BE2C (cell line): ENCODE results near the gene CHCHD3.

Experiments used
- DNase-seq: peaks from one replicate; pipeline ENCODE4 v3.0.0-alpha.2; 2020
- H3K27me3 ChIP-seq: fragments of 250-450 bp; sonication (Bioruptor Pico); 2 replicates; pipeline ENCODE4 v1.5.1; 2020; ENCODE audit warnings: mild to moderate bottlenecking
- H3K36me3 ChIP-seq: fragments of 250-450 bp; sonication (Bioruptor Pico); 2 replicates; pipeline ENCODE4 v1.5.1; 2020; ENCODE audit warnings: mild to moderate bottlenecking
- H3K4me1 ChIP-seq: fragments of 250-450 bp; sonication (Bioruptor Pico); 2 replicates; pipeline ENCODE4 v1.5.1; 2020
- H3K4me3 ChIP-seq: 2 replicates; pipeline ENCODE4 v1.5.1; 2011; ENCODE audit warnings: low read depth, low read length
- H3K9me3 ChIP-seq: fragments of 250-450 bp; sonication (Bioruptor Pico); 2 replicates; pipeline ENCODE4 v1.5.1; 2020
- TF ChIP-seq, protein P1 (sequence below): IDR thresholded peaks from 2 replicates; pipeline ENCODE4 v1.5.1; 2012; ENCODE audit warnings: mild to moderate bottlenecking, low read depth, low read length

CHCHD3 gene

DNA sequence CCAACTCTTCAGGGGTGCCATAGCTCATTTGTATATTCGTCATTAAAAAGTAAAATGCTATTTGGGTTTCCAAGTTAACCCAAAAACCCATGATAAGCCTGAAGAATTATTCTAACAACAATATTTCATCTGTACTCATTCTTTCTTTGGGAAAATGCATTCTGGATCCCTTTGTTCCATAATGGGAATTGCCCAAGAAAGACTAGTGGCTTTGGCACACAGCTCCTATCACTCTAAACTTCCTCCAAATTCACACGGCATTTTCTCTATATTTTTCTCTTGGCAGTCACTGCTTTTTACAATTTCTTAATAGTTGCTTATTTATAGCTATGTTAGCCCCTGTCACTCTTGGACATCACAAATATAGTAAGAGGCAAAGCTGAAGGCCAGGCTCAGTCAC is 29.1 kb downstream of the CHCHD3 start:
- Histone ChIP-seq H3K4me3 (no peak overlapping the region), H3K27me3 (no peaks in the 10 kb centered on the region), H3K4me1 (peaks cover 46% of the 10 kb centered on the region), H3K36me3 (peaks cover 15% of the 10 kb centered on the region), H3K9me3 (no peaks in the 10 kb centered on the region)
- TF ChIP-seq, protein P1, sequence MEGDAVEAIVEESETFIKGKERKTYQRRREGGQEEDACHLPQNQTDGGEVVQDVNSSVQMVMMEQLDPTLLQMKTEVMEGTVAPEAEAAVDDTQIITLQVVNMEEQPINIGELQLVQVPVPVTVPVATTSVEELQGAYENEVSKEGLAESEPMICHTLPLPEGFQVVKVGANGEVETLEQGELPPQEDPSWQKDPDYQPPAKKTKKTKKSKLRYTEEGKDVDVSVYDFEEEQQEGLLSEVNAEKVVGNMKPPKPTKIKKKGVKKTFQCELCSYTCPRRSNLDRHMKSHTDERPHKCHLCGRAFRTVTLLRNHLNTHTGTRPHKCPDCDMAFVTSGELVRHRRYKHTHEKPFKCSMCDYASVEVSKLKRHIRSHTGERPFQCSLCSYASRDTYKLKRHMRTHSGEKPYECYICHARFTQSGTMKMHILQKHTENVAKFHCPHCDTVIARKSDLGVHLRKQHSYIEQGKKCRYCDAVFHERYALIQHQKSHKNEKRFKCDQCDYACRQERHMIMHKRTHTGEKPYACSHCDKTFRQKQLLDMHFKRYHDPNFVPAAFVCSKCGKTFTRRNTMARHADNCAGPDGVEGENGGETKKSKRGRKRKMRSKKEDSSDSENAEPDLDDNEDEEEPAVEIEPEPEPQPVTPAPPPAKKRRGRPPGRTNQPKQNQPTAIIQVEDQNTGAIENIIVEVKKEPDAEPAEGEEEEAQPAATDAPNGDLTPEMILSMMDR, result no peak
- no peak for DNase-seq

DNA sequence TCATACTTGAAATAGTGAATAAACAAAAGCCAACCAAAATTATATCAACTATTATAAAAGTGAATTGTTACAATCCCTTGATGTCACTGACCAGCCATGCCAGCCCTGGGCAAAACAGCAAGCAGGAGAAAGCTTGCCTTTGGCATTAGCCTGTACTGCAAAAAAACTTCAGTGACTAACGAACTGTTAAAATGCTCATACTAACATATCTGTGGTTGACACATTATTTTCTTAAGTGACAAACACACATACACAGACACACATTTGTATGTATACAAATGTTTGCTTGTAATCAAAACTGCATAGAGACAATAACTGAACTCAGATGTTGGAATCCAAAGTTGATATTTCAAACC is 29.5 kb downstream of the CHCHD3 start:
- no peak for DNase-seq
- peaks cover 18% of the 10 kb centered on the region for H3K36me3 ChIP-seq
- H3K27me3 ChIP-seq, result no peaks in the 10 kb centered on the region
- H3K4me3 ChIP-seq, result no peak overlapping the region
- peaks cover 46% of the 10 kb centered on the region for H3K4me1 ChIP-seq
- TF ChIP-seq, protein P1, result no peak
- no peaks in the 10 kb centered on the region for H3K9me3 ChIP-seq

DNA sequence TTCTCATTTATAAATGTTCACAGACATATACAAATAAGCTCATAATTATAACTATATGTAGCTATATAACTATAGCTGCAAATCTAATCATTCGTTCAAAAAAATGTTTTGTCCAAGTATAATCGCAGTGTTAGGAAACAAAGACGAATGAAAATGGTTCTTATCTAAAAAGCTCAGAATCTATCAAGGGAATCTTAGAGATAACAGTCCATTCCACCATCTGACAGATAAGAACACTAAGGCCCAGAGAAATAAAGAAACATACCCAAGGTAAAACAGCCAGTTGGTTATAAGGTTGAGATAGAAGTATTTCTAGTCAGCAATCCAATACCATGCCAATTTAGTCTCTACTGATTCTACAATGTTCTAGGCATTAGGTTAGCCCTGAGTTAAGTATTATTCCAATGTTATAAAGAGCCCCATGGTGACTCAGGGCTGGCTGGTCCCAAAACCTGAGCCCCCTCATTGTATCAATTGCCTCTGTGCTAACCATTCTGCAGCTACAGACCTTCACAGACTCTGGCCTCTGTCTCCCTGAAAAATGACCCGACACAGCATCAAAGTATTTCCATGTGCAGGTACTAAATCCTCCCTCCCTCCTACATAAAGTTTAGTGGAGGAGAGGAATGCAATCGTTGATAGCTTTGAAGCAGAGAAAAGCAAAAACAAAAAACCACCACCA is 30.0 kb downstream of the CHCHD3 start:
- Histone ChIP-seq H3K4me1 (peaks cover 44% of the 10 kb centered on the region), H3K27me3 (no peaks in the 10 kb centered on the region), H3K36me3 (peaks cover 18% of the 10 kb centered on the region), H3K9me3 (no peaks in the 10 kb centered on the region), H3K4me3 (no peak overlapping the region)
- no peak for DNase-seq
- TF ChIP-seq, protein P1, result no peak

DNA sequence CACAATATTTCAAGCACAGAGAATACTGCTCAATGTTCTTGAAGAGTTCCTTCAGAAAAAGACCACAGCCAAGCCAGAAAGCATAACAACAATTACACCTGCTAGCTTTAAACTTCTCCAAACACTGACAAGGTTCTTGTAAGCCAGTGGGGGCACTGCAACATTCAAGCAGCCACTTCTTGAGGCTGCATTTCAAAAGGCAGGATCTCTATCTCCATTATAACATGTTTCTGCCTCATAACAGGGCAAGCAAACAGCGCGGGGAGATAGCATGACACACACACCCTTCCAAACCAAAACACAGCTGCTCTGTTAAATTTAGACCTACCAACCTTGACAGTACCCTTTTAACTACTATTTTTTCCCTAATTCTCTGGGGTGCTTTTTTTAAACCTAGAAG is 30.8 kb downstream of the CHCHD3 start:
- peak; percentile 61 for DNase-seq
- TF ChIP-seq, protein P1, result peak; percentile 67
- Histone ChIP-seq H3K4me1 (peaks cover 36% of the 10 kb centered on the region), H3K36me3 (peaks cover 21% of the 10 kb centered on the region), H3K27me3 (no peaks in the 10 kb centered on the region), H3K9me3 (no peaks in the 10 kb centered on the region), H3K4me3 (no peak overlapping the region)

DNA sequence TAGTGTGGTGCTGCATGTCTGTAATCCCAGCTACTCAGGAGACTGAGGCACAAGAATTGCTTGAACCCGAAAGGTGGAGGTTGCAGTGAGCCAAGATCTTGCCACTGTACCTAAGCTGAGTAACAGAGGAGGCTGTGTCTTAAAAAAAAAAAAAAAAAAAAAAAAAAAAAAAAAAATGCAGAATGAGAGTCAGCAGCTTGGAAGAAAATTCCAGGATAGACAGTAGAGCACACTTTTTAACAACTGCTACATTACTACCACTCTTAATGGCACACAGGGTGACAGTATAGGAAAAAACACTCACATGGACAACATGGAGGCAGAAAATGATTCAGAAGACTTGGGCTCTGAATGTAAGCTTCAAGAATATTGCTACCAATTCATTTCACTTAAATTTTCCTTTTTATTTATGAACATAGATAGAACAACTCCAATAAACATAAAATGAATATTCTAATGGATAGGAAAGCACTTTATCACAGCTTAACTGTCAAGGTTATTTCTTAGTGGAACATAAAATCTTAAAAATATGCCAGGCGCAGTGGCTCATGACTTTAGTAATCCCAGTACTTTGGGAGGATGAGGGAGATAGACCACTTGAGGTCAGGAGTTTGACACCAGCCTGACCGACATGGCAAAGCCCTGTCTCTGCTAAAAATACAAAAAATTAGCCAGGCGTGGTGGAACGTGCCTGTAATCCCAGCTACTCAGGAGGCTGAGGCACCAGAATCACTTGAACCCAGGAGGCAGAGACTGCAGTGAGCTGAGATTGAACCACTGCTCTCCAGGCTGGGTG is 31.5 kb downstream of the CHCHD3 start:
- TF ChIP-seq, protein P1, result no peak
- Histone ChIP-seq H3K4me1 (peaks cover 36% of the 10 kb centered on the region), H3K9me3 (no peaks in the 10 kb centered on the region), H3K4me3 (no peak overlapping the region), H3K36me3 (peaks cover 21% of the 10 kb centered on the region), H3K27me3 (no peaks in the 10 kb centered on the region)
- DNase-seq, result no peak

DNA sequence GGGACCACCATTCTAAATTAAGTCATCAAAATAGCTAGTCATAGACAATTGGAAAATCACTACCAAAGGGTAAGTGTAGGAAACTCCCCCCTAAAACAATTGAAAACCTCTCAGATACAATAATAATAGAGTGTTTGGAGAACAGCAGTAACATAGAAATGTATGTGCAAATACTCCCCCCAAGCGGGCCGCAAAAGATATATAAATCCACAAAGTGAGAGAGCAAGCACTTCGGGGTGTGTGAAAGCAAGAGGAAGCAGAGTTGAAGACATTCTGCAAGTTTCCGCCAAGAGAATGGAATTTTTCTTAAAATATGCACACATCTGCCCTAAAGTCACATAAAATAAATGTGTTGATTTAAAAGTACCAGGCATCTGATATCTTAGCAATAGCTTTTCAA is 33.3 kb downstream of the CHCHD3 start:
- no peaks in the 10 kb centered on the region for H3K27me3 ChIP-seq
- no peaks in the 10 kb centered on the region for H3K9me3 ChIP-seq
- TF ChIP-seq, protein P1, result no peak
- no peak overlapping the region for H3K4me3 ChIP-seq
- H3K4me1 ChIP-seq, result peaks cover 29% of the 10 kb centered on the region
- DNase-seq, result no peak
- H3K36me3 ChIP-seq, result peaks cover 18% of the 10 kb centered on the region
